Superior temporal gyrus (tissue), 1 donor: Measurements from ENCODE around the gene AUP1.

Experiments
- DNase-seq: peaks from one replicate; pipeline ENCODE4 v3.0.0-alpha.2; 2016; ENCODE audit errors: extremely low spot score

AUP1 gene

GRCh38 chr2:74513605-74514367, 15.7 kb downstream of the AUP1 start:
- DNase-seq: no peak

DNA sequence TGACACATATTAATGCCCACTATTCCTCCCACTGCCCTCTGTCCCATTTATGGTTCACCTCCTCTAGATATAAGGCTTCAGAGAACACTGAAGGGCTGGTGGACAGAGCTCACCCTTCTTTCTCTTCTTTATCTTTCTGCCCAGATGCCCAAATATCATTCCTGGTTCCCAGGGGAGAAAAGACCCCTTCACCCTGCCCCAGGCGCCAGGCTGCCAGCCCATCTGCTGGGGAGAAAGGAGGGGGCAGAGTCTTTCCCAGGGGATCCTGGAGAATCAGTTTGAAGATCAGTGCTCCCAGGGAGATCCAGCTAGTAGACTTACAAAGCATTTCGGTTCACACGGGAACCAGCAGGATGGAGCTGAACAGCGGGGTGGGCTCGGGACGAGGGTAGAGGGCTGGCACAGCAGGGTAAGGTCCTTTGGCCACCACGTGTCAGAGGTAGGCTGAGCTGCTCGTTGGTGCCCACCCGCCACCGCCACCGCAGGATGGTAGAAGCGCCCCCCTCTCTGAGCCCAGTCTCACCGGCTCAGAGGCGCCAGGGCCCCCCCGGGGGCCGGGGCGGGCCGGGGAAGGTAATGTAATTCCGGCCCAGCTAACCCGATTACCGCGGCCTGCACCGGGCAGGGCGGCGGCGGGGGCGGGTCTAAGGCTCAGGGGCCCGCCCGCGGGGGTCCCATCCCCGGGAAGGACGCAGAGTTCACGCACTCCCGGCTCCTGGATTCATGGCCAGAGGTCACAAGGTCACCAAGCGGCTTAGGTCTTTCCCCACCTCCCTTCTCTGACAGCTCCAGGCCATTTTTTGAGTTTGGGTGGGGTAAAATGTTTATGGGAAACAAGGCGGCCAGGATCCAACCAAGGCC, 16.5 kb downstream of the AUP1 start:
- DNase-seq: no peak

GRCh38 chr2:74511104-74511989, 18.2 kb downstream of the AUP1 start:
- no peak for DNase-seq

DNA sequence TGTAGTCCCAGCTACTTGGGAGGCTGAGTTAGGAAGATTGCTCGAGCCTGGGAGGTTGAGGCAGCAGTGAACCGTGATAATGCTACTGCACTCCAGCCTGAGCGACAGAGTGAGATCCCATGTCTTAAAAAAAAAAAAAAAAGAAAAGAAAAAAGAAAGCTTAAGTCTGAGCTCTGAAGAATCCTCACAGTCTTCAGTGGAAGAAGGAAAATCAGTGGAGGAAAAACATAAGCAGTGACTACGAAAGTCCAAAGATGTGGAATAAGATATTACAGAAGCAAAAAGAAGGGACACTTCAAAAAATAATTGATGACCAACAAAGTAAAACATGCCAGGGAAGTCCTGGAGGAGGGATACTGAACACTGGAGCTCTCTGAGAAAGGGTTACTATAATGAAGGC, 19.2 kb downstream of the AUP1 start:
- DNase-seq: no peak

DNA sequence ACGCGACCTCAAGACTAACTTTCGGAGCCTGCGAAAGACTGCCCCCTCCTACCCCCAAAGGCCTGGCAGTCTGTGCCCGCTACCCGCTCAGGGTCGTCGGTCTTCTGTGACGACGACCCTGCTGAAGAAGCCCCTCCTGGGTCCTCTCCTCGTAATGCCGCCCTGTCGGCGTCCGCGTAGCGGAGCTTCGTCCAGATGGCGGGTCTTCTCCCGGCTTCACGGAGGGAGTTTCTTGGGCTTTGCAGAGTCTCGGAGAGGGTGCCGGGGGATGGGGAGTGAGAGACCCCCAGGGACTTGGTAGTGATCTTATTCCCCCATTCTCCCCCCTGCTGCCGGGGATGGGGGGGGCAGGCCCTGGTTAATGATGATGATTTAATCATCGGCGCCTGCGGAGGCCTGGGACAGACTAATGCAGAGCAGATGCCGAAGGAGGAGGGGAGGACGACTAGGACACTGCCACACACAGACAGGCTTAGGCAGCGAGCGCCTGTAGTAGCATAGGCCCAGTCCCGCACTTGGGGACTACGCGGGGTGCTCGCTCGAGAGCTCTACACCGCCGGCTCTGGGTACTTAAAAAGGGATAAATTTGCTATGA, 21.5 kb downstream of the AUP1 start:
- no peak for DNase-seq

DNA sequence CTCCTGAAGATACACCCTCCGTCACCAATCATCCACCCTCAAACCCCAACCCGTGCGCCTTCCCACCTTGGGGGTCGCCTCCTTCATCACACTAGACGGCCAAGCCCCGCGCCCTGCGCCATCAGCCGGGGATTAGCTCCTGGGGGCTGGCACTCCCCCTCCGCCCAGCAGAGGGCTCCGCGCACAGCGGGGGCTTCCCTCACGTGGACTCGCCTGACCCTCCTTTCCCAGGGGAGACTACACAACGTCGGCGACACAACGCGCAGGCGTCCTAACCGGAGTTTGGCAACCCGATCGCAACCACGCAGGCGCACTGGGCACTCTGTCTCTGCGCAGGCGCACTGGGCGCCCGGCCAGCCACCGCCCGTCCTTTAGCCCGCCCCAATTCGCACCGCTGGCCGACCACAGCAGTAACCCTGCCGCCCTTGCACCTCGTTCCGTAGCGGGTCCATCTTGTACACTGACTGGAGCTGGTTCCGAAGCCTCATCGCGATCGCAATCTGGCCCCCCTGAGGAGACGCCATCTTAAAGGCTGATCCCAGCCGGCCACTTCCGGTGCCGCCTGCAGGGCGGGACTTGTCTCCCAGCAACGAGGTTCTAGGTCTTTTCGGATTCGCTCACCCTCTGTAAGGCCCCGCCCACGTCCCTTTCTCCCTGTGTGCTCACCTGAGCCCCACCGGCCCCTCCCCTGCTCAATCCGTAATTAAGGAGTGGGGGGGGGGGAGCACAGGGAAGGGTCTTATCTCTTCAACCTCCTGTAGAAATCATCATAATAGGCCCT, 22.2 kb downstream of the AUP1 start, which contains the start of gene PCGF1:
Gene PCGF1 (minus strand): TSS at position 551 of the 781 bp plus-strand sequence. CDS start 27 bp downstream, at position 524.
- peak; percentile 99 for DNase-seq

- no peak for DNase-seq
Measured at GRCh38 chr2:74505448-74506246, 23.9 kb downstream of the AUP1 start.

GRCh38 chr2:74504591-74504990, 24.9 kb downstream of the AUP1 start:
- DNase-seq: no peak

DNA sequence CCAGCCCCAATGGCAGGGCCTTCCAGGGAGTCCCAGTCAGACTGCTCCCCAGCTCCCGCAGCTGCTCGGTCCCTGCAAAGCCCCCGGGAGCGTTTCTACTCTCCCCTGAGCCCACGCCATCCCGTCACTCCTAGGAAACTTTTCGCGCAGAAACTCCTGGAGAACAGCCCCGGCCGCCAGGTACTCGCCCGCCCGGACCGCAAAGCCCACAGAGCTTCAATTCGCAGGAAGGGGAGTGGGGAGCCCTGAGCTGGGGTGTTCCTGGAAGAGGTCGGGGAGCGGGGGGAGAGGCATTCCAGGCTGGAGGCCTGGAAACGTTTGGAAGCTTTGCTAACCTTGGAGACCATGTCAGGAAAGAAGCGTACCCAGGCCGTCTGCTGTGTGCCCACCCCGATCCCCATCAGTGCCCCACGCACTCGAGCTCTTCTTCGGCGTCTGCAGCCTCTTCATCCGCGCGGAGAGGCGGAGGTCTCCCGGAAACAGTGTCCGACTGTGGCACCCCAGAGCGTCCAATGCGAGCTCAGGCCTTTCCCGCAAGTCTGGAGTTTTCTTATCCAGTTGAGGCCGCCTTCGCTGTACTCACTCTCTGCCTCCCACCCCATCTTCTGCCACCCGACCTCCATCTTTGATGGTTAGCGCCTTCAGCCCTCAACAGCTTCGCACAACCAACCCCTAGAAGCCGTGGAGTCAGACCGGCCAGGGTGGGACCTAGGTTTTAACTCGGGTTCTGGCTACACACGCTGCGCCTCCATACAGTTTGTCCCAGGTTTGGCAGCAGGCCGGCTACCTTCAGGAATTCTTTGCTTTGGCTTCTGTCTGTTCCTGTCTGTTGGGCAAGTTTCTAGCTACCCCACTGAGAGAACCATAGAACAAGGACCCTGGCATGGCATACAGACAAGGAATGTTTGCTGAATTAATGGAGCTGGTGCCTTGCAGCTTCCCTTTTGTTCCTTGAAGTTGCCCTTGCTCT, 25.7 kb downstream of the AUP1 start:
- DNase-seq: no peak

GRCh38 chr2:74502720-74503505, 26.6 kb downstream of the AUP1 start:
- no peak for DNase-seq

DNA sequence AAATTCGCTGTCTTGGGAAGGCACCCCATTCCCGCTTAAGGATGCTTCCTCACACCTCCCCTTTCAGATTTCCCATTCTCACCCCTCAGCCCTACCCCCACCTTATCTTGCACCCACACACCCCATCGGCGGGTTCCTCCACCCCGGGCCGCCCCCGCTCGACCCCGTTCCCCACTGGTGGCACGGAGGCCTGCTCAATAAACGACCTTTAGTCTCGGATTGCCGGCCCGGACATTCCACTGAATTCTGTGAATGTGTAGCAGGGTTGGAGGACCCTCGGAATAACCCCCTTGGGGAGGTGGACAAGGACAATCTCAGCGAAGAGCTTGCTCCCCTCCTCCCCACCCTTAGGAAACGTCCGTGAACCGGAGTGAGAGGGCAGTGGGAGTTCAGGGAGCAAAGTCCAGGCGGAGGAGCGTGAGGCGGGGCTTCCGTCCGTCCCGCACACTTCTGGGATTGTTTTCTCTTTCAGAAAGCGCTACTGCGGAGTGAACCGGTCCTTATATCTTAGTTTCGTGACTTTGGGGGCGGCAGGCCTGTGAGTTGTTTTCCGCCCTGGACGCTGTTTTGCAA, 27.3 kb downstream of the AUP1 start:
- DNase-seq: no peak

DNA sequence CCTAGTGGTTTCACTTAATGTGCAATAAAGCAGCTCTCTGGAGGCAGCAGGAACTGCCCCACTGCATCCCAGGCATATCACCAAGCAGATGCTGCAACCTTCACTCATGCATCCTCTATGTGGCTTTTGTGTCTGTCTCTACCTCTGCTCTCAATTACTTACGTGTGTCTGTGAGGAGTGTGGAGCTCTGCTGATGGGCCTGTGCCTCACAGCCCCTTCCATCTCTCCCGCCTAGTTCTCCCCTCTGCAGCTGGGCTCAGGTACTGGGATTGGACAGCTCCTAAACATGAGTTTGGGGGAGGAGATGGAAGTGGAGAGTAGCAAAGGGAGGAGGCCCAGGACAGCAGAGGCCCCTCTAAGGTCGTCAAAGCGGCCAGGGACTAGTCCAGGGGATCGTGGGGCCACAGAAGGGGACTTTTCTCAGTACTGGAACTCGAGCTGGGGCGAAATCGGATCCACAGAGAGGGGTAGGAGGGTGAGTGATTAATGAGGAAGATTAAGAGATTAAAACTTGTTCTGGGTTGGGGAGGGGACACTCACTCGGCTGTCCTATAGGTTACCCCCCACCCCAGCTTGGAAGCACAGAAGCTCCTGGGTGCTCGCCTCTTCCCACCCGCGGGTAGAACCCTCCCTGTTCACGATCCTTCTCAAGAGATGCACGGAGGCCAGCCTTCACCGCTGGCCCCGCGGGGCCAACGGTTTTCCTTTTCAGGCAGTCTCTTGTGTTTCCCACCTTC, 28.0 kb downstream of the AUP1 start:
- DNase-seq: no peak

GRCh38 chr2:74500578-74500946, 28.9 kb downstream of the AUP1 start:
- no peak for DNase-seq

DNA sequence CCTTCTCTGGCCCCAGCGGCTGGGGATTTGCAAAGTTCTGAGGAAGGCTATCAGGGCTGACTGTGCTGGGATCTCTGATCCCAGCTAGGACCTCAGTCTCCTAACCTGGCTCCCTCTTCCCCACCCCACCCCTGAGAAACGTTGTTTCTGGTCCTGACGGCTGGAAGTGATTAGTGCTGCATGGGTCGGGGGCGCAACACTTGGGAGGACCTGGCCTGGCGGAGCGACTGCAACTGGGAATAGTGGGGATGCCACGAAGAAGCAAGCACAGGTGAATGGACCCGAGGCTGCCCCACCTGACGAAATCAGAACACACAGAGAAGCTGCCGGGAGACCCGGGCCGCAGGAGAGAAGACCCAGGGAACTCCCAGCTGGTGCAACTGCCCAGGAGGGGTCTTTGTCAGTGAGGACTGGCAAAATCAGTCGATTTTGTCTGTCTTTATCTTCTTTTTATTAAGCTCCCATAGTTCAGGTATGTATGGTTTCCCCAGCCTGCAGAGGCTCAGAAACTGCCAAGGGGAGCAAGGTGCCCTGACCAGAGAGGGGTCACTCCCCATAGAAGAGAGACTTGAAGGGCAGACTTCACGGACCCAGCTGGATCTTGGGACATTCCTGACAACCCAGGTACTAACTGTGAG, 29.4 kb downstream of the AUP1 start:
- no peak for DNase-seq

DNA sequence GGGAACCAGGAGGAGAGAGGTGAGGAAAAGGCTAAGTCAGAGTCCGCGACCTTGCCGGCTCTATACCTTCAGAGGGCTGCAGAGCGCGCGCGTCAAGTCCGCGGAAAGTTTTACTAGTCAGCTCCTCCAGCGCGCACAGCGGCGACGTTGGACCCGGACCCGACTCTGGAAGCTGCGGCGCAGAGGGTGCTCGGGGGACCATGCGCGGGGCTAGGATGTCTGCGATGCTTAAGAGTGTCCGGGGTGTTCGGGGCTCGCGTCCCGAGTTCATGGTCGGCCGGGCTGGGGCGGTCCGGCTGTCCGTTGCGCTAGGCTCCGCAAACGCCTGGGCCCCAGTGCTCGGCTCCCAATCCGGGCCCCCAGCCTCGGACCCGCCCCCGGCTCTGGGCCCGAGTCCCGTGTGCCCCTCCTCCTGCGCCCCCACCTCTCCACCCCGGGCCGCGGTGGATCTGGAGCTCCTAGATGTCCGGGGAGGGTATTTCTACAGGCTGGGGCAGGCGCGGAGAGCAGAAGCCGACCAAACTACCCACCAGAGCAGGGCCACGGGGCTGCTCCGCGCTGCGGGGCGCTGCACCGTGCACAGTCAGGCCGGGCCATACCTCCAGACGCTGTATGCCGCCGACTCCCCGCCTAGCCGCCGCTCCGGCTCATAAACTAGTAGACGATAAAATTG, 30.1 kb downstream of the AUP1 start, which contains the start of gene LBX2:
Gene LBX2 (minus strand): TSS at position 337 of the 673 bp plus-strand sequence. CDS start 66 bp downstream, at position 271.
- DNase-seq: no peak
